Kidney tubule cell (primary cell): ENCODE measurements around the gene KIF26B.
"Not testable (repeated sequence)": the region's sequence is repeated elsewhere in the genome, so short reads cannot be mapped to it uniquely, and the experiment has no call there.

ENCODE experiments used
- DNase-seq: peaks from one replicate; pipeline ENCODE4 v3.0.0-alpha.2; 2018; ENCODE audit warnings: low spot score

The KIF26B gene

GRCh38 chr1:245701631-245702030 lies 546.8 kb downstream of the KIF26B start:
- DNase-seq, result no peak

DNA sequence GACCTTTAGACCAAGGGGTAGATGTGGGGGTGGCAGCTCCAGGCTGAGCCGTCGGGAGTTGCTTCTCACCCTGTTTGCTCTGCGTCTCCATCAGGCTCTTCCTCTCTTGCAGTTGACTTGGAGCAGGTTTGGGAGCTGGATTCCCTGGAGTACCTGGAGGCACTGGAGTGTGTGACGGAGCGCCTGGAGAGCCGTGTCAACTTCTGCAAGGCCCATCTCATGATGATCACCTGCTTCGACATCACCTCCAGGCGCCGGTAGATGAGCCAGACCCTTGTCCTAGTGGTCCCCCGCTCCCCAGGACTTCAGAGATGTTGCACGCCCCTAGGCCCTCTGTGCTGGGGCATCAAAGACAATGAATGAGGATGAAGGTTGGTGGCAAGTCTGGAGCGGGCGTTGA lies 547.6 kb downstream of the KIF26B start:
- no peak for DNase-seq

DNA sequence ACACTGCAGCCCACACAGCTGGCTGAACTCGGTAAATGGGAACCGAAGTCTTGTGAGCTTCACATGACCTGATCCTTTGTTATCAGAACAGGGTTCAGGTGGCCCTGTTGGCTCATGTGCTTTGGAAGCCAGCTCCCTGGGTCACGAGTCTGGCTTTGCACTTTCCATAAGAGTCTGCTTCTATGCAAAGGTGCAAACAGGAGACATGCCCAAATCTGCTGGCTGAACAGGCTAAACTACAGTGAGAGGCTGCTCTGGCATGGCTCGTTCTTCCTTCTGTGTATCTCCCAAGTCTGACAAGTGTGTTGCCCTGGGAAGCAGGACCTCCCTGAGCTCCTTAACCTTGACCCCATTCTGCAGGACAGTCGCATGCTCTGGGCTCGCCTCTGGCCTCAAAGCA lies 549.6 kb downstream of the KIF26B start:
- DNase-seq, result no peak

DNA sequence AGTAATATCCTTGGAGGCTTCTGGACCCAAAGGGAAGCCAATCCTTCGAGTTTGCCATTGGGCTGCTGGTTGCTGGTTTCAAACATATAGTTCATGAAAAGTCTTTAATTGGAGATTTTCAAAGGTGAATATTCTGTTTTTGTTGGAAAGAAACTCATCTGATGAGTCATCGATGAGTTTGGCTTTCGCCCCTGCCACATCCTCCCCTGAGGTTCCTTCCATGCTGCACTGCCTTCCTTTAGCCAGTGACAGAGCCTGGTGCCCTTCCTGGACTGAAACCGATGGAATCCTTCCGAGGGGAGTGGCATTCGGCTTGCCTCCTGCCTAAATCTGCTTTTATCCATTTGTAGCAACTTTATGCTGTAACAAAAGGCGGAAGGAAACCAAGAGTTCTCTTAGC lies 550.0 kb downstream of the KIF26B start:
- DNase-seq, result peak; percentile 42

DNA sequence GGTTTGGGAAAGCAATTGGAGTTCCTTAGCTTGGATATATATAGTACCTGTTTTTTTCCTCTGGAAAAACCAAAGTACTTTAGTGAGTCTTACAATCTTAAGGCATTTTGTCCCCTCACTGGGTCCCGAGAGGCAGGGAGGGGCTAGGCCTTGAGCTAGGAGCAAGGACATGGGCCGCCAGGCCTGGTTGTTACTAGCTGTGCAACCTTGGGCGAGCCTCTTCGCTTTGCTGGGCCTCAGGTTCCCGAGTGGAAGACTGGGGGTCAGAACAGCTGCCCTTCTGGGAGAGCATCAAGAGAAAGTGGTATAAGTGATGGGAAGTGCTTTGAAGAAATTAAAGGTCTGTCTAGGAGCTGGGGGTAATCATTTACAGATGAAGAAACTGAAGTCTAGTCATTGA lies 553.2 kb downstream of the KIF26B start:
- peak; percentile 22 for DNase-seq

- no peak for DNase-seq
These were observed 556.4 kb downstream of the KIF26B start for GRCh38 chr1:245710961-245711903.

- not testable (repeated sequence) for DNase-seq
These were observed 559.2 kb downstream of the KIF26B start for GRCh38 chr1:245714027-245714426.

GRCh38 chr1:245715291-245715701 lies 560.5 kb downstream of the KIF26B start:
- peak; percentile 93 for DNase-seq

GRCh38 chr1:245715970-245716369 lies 561.2 kb downstream of the KIF26B start:
- DNase-seq, result peak; percentile 97

GRCh38 chr1:245716561-245716960 lies 561.8 kb downstream of the KIF26B start:
- DNase-seq, result peak; percentile 23

GRCh38 chr1:245717611-245718010 lies 562.8 kb downstream of the KIF26B start:
- DNase-seq, result no peak

GRCh38 chr1:245718123-245718522 lies 563.3 kb downstream of the KIF26B start:
- DNase-seq, result no peak

GRCh38 chr1:245718951-245719350 lies 564.2 kb downstream of the KIF26B start:
- DNase-seq, result no peak

DNA sequence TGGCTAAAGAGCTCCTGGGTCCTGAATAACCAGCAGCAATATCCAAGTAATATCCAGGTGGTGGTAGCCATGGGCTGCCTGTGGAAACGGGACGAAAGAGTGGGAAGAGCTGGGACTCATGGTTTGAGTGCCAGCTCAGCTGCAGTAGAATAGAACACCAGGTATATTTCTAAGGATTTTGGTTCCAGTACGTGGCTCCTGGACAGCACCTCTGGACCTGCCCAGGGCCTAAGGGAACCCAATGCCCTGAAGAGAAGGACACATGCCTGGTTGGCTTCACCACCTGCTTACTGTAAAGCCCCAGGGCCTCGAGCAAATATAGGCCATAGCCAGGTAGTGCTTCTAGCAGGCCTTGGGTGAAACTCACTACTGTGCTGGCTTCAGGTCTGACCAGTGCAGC lies 566.7 kb downstream of the KIF26B start:
- DNase-seq, result no peak

DNA sequence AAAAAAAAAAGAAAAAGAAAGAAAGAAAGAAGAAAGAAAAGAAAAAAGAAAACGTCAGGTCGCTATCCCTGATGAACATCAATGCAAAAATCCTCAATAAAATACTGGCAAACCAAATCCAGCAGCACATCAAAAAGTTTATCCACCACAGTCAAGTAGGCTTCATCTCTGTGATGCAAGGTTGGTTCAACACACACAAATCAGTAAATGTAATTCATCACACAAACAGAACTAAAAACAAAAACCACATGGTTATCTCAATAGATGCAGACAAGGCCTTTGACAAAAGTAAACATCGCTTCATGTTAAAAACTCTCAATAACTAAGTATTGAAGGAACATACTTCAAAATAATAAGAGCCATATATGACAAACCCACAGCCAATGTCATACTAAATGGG lies 573.2 kb downstream of the KIF26B start:
- not testable (repeated sequence) for DNase-seq

- no peak for DNase-seq
These were observed 576.0 kb downstream of the KIF26B start for GRCh38 chr1:245730801-245731200.

- not testable (repeated sequence) for DNase-seq
These were observed 585.6 kb downstream of the KIF26B start for GRCh38 chr1:245740336-245740735.

- peak; percentile 65 for DNase-seq
These were observed 588.1 kb downstream of the KIF26B start for GRCh38 chr1:245742896-245743295.

DNA sequence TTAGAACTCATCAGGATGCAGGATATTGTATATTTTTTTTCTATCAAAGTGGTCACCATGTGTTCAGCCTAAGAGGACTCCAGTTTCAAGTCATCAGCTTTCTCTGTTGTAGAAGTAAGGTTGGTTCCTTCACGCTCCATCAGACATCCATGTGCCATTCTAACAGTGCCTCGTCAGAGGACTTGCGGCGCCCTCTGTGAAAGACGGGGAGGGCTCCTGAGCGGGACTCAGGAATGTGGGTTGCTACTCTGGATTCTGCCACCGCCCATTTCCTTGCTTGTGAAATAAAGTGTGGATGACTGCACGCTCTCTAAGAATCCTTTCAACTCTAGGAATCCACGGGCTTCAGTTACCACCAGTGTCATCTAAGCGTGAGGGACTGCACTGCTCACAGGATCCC lies 593.5 kb downstream of the KIF26B start:
- DNase-seq, result peak; percentile 76

GRCh38 chr1:245748646-245749045 lies 593.9 kb downstream of the KIF26B start:
- no peak for DNase-seq

DNA sequence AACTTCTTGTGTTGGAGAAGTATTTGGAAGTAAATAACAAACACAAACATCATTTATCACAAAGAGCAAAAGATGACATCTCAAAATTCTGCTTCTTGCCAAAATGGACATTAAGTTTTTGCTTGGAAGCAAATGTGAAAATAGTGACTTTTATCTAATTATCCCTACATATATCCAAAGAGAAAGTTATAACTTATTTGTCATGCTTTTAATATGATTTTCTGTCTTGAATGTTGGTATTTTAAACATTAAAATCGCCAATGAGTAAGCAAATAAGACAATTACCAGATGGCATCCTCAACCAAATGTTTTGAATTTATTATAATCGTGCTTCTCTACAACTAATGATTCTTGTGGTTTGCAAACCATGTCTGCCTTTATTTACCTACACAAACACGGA lies 594.3 kb downstream of the KIF26B start:
- DNase-seq, result no peak

- no peak for DNase-seq
These were observed 595.5 kb downstream of the KIF26B start for GRCh38 chr1:245750261-245750660.

DNA sequence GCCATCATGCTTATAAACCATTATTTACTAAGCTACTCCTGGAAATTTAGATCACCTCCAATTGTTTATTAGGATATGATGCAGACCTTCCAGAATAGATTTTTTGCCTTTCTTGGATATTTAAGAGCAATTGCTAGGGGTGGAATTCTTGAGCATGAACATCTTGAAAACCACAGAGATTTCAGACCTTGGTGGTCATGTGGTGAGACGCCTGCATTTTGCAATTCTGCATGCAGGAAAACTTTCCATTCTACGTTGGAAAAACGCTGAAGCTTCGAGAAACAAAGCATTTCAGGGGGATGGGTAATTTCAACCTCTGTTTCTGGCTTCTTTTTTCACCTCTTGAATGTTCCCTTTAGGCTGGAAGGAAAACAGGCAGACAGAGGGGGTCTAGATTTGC lies 596.3 kb downstream of the KIF26B start:
- DNase-seq, result no peak
